Mesodermal cell (in vitro differentiated cells): Measurements from ENCODE around the gene MLLT1.

Experiments
- H3K27ac ChIP-seq: 2 replicates; pipeline ENCODE4 v1.7.0; 2013; ENCODE audit warnings: mild to moderate bottlenecking, low read depth, low read length, moderate library complexity; ENCODE audit not compliant: severe bottlenecking
- H3K36me3 ChIP-seq: 2 replicates; pipeline ENCODE4 v1.7.1; 2013; ENCODE audit warnings: mild to moderate bottlenecking, low read length, moderate library complexity; ENCODE audit not compliant: control insufficient read depth, insufficient read depth
- H3K4me1 ChIP-seq: one replicate; pipeline ENCODE4 v1.7.1; 2013; ENCODE audit warnings: mild to moderate bottlenecking, low read length; ENCODE audit not compliant: insufficient read depth, control insufficient read depth, poor library complexity, severe bottlenecking
- H3K4me3 ChIP-seq: 2 replicates; pipeline ENCODE4 v1.7.0; 2013; ENCODE audit warnings: low read length, control low read depth, mild to moderate bottlenecking; ENCODE audit not compliant: insufficient read depth, poor library complexity, severe bottlenecking; ENCODE audit errors: extremely low read depth
- H3K9me3 ChIP-seq: 2 replicates; pipeline ENCODE4 v1.7.1; 2013; ENCODE audit warnings: mild to moderate bottlenecking, low read length, moderate library complexity; ENCODE audit not compliant: control insufficient read depth
- WGBS, 2 experiments: methylation state at CpG; one replicate each; pipeline ENCODE4 v1.1.5; 2013; ENCODE audit warnings: missing lambda C conversion rate in 2 of 2; ENCODE audit not compliant: insufficient coverage in 2 of 2; 5-methylcytosine and 5-hydroxymethylcytosine counted together

The MLLT1 gene

DNA sequence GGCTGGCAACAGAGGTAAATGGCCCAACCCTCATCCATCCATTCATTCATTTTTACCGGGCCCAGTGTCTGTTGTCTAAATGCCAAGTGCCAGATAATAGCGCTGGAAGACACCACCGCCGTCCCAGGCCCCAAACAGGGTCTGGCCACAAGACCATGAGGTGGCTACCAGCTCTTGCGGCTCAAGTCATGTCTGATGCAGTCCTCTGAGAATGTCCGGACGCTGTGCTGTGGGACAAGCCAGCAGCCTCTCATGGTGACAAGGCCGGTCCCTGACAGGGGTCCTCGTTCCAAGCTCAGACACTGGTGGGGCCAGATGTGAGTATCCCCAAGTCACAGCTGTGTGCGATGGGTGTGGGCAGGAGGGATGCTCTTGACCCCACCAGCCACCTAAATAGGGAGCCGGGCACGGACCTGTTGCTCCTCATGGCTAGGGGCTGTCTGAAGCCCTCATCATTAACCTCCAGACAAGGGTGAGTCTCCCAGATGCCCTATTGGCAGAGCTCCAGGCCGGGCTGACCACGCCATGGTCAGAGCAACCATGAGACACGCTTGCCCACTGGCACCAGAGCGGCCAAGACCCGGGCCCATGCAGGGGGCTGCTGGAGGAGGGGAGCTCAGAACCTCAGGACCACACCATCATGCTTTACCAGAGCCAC is 58.4 kb downstream of the MLLT1 start:
- Histone ChIP-seq H3K27ac (no peak overlapping the region), H3K9me3 (no peaks in the 10 kb centered on the region), H3K4me1 (peaks cover 26% of the 10 kb centered on the region), H3K4me3 (no peak overlapping the region), H3K36me3 (peaks cover 60% of the 10 kb centered on the region)
- 94 to 95% methylated on average over 13 to 15 of the region's 17 CpGs for WGBS, 2 experiments

DNA sequence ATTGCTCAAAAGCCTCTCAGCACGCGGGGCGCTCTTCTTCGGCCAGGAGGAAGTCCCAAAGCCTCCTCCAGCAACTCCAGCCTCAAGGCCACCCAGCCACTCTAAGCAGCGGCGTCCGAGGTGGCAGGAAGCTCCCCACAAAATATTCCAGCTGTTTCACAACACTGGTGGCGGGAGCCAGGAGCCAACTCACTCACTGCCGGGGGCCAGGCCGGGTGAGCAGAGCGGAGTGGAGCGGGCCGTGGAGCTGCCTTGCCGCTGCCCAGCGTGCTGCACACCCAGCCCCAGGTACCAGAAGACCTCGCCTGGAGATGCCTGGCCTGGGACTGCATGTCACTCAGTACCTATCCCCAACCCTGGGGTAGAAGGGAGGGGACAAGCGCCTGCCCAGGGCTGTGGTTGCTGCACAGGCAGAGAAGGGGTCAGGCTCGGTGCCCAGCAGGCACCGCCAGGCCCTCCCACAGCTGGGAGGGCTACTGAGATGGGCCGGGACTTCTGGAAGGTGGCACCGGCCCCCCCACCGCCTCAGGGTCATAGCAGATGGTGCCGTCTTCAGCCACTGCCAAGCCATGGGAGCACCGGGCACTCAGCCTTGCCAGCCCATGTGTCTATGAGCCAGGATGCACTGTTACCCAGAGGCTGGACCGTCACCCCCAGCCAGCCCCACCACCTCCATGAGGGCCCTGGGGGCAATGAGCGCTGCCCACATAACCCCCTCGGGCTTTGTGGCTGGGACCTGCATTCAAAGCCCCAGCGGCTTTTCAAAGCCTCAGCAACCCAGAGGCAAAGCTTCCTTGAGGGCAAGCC is 59.2 kb downstream of the MLLT1 start:
- H3K4me1 ChIP-seq = peaks cover 28% of the 10 kb centered on the region
- H3K27ac ChIP-seq = no peak overlapping the region
- WGBS, 2 experiments = 95% methylated on average over 22 to 27 of the region's 28 CpGs
- peaks cover 59% of the 10 kb centered on the region for H3K36me3 ChIP-seq
- H3K9me3 ChIP-seq = no peaks in the 10 kb centered on the region
- no peak overlapping the region for H3K4me3 ChIP-seq

DNA sequence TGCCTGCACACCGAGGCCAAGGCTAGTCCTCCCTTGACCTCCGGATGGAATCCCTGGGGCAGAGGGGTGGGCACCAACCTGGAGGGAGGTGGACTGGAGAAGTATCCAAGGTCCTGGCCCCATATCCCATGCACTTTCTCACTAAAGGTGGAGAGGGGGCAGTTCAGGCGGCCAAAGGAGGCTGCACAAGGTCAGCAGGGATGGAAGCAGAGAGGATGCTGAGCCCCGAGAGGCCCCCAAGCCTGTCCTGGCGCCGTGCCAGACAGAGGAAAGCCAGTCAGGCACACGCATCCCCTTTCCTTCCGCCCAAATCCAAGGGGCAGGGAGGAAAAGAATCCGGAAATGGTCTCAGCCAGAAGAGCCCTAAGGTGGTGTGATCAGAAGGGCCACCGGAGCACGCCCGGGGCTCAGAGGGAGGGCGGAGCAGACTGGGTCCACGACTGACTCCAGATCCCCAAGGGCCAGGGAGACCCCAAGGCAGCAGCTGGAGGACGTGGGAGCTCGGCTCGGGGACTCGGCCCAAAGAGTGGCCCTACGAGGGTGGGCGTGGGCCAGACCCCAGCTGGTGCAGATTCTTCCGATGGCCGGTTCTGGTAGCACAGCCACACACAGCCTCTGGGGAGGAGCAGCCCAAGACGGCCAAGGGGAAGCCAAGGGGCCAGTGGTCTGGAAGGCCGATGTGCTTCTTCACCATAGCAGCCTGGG is 60.0 kb downstream of the MLLT1 start:
- Histone ChIP-seq H3K27ac (no peak overlapping the region), H3K4me1 (peaks cover 28% of the 10 kb centered on the region), H3K4me3 (no peak overlapping the region), H3K9me3 (no peaks in the 10 kb centered on the region), H3K36me3 (peaks cover 58% of the 10 kb centered on the region)
- 96% methylated on average over 18 to 24 of the region's 24 CpGs for WGBS, 2 experiments

DNA sequence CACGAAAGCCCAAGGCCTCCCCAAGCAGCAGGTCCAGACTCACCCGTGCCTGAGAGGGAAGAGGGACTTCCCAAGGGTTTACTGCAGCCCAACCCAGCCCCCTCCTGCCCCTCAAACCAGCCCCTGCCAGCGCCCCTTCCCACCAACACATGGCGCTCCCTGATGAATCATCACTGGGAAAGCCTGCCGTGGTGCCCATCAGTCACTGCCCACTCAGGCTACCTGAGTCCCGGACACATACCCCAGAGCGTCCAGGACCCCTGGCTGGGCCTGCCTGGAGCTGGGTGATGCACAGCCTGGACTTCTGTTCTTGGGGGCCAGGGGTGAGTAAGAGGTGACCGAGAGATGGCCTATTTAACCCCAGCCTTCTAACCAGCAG is 60.6 kb downstream of the MLLT1 start:
- 61 to 81% methylated on average over 3 to 7 of the region's 8 CpGs for WGBS, 2 experiments
- no peak overlapping the region for H3K27ac ChIP-seq

DNA sequence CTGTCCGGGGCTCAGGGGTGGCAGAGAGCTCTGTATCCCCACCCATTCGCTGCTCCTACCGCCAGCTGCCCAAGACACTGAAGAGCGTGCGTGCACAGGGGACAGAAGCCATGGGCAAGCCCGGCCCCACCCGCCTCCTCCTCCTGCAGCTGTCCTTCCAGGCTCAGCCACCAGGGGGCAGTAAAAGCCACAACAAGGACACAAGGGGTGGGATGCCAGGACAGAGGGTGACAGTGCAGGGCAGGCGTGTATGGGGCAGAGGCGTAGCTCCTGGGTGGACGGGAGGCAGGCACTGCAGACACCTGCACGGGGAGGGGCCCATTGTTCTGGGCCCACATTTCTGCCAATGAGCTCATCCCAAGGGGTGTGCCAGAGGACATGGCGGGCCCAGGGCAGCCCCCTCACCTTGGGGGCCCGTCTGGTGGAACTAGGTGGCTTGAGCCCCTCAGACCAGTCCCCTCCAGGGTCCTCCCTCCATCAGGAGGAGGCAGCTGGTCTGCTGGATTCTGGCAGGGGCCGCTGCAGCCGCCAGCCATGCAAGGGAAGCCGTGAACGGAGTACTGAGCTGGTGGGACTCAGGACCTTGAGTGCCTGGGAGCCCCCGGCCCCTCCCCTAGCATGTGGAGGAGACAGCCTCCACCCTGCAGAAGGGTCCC is 61.2 kb downstream of the MLLT1 start:
- Histone ChIP-seq H3K36me3 (peaks cover 55% of the 10 kb centered on the region), H3K9me3 (no peaks in the 10 kb centered on the region), H3K4me1 (peaks cover 28% of the 10 kb centered on the region), H3K27ac (no peak overlapping the region), H3K4me3 (no peak overlapping the region)
- WGBS, 2 experiments = 68 to 74% methylated on average over 12 to 18 of the region's 18 CpGs

More for the DNA sequence above, 60.6 kb downstream of the MLLT1 start:
- H3K9me3 ChIP-seq = no peaks in the 10 kb centered on the region
- H3K36me3 ChIP-seq = peaks cover 60% of the 10 kb centered on the region
- H3K4me3 ChIP-seq = no peak overlapping the region
- peaks cover 28% of the 10 kb centered on the region for H3K4me1 ChIP-seq

DNA sequence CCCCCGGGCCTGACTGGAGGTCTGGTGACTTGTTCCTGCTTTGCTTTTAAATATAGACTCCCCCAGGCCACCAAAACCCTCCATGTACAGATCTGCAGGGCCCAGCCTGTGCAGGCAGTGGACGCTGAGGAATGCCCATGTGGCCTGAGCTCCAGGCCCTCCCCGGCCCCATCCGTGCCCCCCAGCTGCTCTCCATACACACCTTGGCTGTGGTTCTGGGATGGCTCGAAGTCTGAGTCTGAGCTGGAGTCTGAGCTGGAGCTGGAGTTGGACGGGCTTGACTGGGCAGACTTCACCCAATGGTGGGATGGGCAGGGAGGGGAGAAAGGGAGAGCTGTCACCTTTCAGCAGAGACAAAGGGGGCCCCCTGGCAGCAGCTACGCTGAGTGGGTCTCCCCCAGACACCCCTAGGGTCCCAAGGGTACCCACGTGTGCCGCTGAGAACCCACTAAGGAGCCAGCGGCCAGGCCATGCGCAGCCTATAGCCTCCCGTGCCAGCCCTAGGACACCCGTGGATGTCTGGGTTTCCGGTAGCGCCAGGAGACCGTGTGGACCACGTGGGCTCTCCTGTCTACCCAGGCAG is 61.9 kb downstream of the MLLT1 start:
- 90 to 92% methylated on average over 15 of the region's 17 CpGs for WGBS, 2 experiments
- H3K27ac ChIP-seq = peak overlapping the region; percentile 94

DNA sequence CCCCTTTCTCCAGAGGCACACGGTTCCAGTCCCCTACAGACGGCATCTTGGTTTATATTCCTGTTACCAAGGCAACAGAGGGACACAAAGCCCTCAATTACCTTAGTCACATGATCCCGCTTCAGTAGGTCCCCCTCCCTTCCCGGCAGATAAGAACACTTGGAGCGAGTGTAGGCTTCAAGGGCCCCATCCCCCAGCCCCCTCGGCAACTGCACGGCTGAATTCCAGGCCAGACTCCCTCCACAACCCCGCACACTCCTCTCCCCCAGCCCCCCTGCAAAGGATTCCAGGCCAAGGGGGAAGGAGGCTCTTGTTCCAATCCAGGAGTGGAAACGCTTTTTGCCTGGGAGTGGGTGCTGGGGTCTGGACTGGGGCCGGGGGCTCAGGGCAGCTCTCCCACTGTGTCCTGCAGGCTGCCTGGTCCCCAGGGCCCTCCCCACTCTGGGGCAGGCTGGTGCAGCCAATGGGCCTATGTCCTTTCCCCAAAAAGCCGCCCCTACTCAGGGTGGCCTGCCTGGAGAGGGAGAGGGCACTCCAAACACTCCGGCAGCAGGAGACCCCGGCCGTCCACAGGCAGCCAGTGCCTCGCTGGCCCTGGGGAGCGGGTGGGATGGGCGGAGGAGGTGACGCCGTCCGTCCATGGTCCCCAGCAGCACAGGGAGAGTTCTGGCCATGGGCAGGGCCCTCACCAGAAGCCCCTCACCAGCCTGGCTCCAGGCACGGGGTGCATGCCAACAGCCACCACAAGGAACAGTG is 62.6 kb downstream of the MLLT1 start:
- Histone ChIP-seq H3K4me3 (no peak overlapping the region), H3K36me3 (peaks cover 61% of the 10 kb centered on the region), H3K9me3 (no peaks in the 10 kb centered on the region), H3K4me1 (peaks cover 28% of the 10 kb centered on the region), H3K27ac (peak overlapping the region; percentile 94)
- 44 to 52% methylated on average over 15 to 16 of the region's 21 CpGs for WGBS, 2 experiments

More for the DNA sequence above, 61.9 kb downstream of the MLLT1 start:
- Histone ChIP-seq H3K4me3 (no peak overlapping the region), H3K9me3 (no peaks in the 10 kb centered on the region), H3K4me1 (peaks cover 28% of the 10 kb centered on the region), H3K36me3 (peaks cover 60% of the 10 kb centered on the region)

DNA sequence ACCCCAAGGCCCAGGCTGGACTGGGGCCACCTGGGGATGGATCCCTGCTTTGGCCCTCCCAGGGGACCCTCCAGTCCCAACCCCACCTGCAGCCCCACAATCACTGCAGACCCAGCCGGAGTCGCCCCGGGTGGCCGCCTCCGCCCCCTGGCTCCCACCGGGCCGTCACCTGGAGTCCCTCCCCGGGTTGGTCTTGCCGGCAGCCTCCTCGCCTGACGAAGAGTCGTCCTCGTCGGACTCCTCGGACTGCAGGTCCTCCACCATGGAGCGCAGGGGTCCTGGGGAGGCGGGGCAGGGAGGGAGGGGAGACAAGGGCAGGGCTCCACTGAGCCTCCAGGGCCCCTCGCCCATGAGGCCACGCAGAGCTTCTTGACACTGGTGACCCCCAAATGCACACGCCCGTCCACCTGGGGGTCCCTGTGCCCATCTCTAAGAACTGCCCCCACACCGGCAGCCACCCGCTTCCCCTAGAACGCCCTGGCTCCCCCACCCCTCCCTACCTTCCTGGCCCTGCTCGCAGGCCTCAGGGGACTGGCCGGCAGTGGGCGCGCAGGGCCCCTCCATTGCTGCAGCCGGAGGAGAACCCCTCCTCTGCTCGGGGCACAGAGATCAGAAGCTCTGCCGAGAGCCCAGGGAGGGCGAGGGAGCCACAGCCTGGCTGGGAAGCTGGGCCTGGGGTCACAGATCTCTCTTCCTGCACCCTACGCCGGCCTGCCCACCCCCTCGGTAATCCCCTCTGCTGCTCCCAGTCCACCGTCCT is 63.4 kb downstream of the MLLT1 start:
- Histone ChIP-seq H3K36me3 (peaks cover 56% of the 10 kb centered on the region), H3K4me3 (no peak overlapping the region), H3K27ac (peak overlapping the region; percentile 94), H3K9me3 (no peaks in the 10 kb centered on the region), H3K4me1 (peaks cover 28% of the 10 kb centered on the region)
- WGBS, 2 experiments = 85 to 86% methylated on average over 23 to 36 of the region's 36 CpGs

DNA sequence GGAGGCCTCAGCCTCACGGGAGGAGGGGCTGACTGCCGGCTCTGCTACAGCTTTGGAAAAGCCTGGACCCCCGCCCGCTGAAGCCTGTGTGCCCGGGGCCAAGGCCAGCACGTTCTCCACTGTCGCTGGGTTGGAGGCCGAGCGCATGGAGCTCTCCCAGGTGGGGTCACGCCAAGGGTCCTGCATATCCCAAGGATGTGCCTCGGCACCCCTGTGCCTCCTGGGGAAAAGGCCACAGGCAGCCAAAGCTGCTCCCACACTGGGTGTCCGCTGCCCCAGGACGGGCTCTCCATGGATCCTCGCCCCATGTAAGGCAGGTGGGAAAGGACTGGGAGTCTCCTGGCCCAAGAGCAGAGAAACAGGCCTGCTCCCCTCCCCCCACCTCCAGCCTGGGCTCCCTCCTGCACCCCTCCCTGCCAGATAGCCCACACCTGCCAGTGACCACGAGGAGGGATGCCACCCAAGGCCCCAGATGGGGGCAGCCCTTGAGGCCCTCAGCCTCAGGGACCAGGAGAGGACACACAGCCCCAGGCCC is 64.0 kb downstream of the MLLT1 start:
- Histone ChIP-seq H3K4me3 (no peak overlapping the region), H3K4me1 (peaks cover 28% of the 10 kb centered on the region), H3K27ac (no peak overlapping the region), H3K9me3 (no peaks in the 10 kb centered on the region), H3K36me3 (peaks cover 51% of the 10 kb centered on the region)
- 93 to 99% methylated on average over 13 to 14 of the region's 15 CpGs for WGBS, 2 experiments
